A673 (cell line): ENCODE measurements around the gene AADACL2.

Experiments used
- CTCF ChIP-seq: fragments of 300-800, 200-600 bp; sonication (generic); conservative IDR thresholded peaks from 2 replicates; pipeline ENCODE4 v1.5.1; 2017; ENCODE audit warnings: low read depth, mild to moderate bottlenecking, antibody characterized with exemption, low read length, moderate library complexity, mixed read lengths
- EZH2 ChIP-seq: fragments of 200-600 bp; sonication (generic); IDR thresholded peaks from 2 replicates; pipeline ENCODE4 v1.6.1; 2017; ENCODE audit warnings: borderline replicate concordance, low read depth, mild to moderate bottlenecking, mixed read lengths, antibody characterized with exemption, low read length; ENCODE audit not compliant: poor library complexity, severe bottlenecking

GRCh38 chr3:151774910-151775309 lies 41.2 kb downstream of the AADACL2 start:
- TF ChIP-seq CTCF, result no peak
- TF ChIP-seq EZH2, result no peak
